Right atrium auricular region (tissue), 2 donors: ENCODE measurements around the gene VRK3. TPM values are rescaled to one million over a fixed set of nuclear protein-coding genes. Genes with fewer than 3 reads are reported as not detected.
A peak's percentile ranks its signal among the peaks of the same experiment; 100 is the strongest.

Experiments used
- DNase-seq: peaks from one replicate; pipeline ENCODE4 v3.0.0-alpha.2; 2019; ENCODE audit warnings: low spot score
- H3K27ac ChIP-seq, 2 donors: fragments of 200-600 bp; sonication (generic); 1 replicate in 1 of 2; 2 replicates in 1 of 2; pipeline ENCODE4 v1.5.1; 2016 to 2019
- H3K27me3 ChIP-seq, 2 donors: fragments of 200-600 bp; sonication (generic); one replicate each; pipeline versions ENCODE4 v1.5.1 to v1.6.0; 2017 to 2019
- H3K36me3 ChIP-seq: fragments of 200-600 bp; sonication (generic); one replicate; pipeline ENCODE4 v1.5.1; 2016
- H3K4me1 ChIP-seq, 2 donors: fragments of 200-600 bp; sonication (generic); one replicate each; pipeline versions ENCODE4 v1.5.1 to v1.6.0; 2017 to 2019
- H3K4me3 ChIP-seq, 2 donors: fragments of 200-600 bp; sonication (generic); 1 replicate in 1 of 2; 2 replicates in 1 of 2; pipeline ENCODE4 v1.5.1; 2017 to 2019; ENCODE audit warnings: mild to moderate bottlenecking in 1 of 2, moderate library complexity in 1 of 2
- H3K9me3 ChIP-seq, 2 donors: fragments of 200-600 bp; sonication (generic); one replicate each; pipeline ENCODE4 v1.5.1; 2019
- total RNA-seq, 2 donors: library from RNA; depleted of rRNA; stranded (reverse); fragments of >200 nt; gene quantifications; one replicate each; pipeline ENCODE4 v1.1.0, GENCODE V29; 2016
- TF ChIP-seq, protein P1 (sequence below), 2 donors: fragments of 200-600 bp; sonication (generic); IDR thresholded peaks; one replicate each; pipeline ENCODE4 v1.5.1; 2019; ENCODE audit warnings: antibody characterized with exemption in 2 of 2

The VRK3 gene
- total RNA-seq, 2 donors from 2014 or later = 20.5 to 25.5 TPM

DNA sequence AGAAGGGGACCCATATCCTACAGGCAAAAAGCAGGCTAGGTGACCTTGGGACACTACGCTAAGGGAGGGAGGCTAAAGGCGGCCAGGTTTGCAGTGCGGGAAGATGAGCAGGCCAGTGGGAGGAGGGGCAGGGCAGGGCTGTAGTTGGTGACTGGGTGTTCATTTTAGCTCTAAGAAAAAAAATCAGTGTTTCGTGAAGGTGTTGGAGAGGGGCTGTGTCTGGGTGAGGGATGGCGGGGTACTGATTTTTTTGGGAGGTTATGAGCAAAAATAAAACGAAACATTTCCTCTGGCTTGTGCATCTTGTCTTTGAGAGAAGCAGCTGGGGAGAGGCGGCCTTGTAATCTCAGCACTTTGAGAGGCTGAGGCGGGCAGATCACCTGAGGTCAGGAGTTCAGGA is 91.5 kb downstream of the VRK3 start:
- Histone ChIP-seq H3K27me3 (no peaks in the 10 kb centered on the region), H3K4me1 (peaks cover 0 to 23% of the 10 kb centered on the region in 2 donors), H3K4me3 (no peak overlapping the region), H3K36me3 (no peaks in the 10 kb centered on the region), H3K9me3 (no peaks in the 10 kb centered on the region), H3K27ac (no peak overlapping the region)
- TF ChIP-seq, protein P1, sequence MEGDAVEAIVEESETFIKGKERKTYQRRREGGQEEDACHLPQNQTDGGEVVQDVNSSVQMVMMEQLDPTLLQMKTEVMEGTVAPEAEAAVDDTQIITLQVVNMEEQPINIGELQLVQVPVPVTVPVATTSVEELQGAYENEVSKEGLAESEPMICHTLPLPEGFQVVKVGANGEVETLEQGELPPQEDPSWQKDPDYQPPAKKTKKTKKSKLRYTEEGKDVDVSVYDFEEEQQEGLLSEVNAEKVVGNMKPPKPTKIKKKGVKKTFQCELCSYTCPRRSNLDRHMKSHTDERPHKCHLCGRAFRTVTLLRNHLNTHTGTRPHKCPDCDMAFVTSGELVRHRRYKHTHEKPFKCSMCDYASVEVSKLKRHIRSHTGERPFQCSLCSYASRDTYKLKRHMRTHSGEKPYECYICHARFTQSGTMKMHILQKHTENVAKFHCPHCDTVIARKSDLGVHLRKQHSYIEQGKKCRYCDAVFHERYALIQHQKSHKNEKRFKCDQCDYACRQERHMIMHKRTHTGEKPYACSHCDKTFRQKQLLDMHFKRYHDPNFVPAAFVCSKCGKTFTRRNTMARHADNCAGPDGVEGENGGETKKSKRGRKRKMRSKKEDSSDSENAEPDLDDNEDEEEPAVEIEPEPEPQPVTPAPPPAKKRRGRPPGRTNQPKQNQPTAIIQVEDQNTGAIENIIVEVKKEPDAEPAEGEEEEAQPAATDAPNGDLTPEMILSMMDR (IDR thresholded peaks at IDR 0.05) = no peak
- DNase-seq = no peak

DNA sequence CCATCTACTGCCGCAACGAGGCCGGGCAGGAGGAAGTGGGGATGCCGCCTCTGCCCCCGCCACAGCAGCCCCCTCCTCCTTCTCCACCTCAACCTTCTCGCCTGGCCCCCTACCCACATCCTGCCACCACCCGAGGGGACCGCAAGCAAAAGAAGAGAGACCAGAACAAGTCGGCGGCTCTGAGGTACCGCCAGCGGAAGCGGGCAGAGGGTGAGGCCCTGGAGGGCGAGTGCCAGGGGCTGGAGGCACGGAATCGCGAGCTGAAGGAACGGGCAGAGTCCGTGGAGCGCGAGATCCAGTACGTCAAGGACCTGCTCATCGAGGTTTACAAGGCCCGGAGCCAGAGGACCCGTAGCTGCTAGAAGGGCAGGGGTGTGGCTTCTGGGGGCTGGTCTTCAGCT is 92.4 kb downstream of the VRK3 start:
- DNase-seq = no peak
- TF ChIP-seq, protein P1 (IDR thresholded peaks at IDR 0.05) = no peak
- Histone ChIP-seq H3K27ac (no peak overlapping the region), H3K9me3 (no peaks in the 10 kb centered on the region), H3K4me1 (peaks cover 0 to 28% of the 10 kb centered on the region in 2 donors), H3K36me3 (no peaks in the 10 kb centered on the region), H3K4me3 (no peak overlapping the region), H3K27me3 (no peaks in the 10 kb centered on the region)

DNA sequence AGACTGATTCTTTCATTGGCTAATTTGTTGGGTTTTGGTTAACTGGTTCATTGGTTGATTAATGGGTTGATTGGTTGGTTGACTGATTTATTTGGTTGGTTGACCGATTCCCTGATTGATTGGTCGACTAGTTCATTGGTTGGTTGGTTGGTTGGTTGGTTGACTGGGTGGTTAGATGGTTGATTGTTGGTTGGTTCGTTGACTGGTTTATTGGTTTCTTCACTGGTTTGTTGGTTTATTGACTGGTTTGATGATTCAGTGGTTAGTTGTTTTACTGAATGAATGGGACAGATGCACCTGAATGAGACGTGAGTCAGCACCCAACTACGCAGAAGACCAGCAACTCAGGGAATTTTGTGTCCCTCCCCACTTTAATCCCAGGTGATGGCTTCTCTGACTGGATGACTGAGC is 93.1 kb downstream of the VRK3 start:
- TF ChIP-seq, protein P1 (IDR thresholded peaks at IDR 0.05) = no peak
- peaks cover 0 to 31% of the 10 kb centered on the region in 2 donors for H3K4me1 ChIP-seq
- no peak overlapping the region for H3K27ac ChIP-seq
- H3K27me3 ChIP-seq = no peaks in the 10 kb centered on the region
- H3K4me3 ChIP-seq = no peak overlapping the region
- peaks cover 4% of the 10 kb centered on the region for H3K36me3 ChIP-seq
- no peaks in the 10 kb centered on the region for H3K9me3 ChIP-seq
- no peak for DNase-seq

DNA sequence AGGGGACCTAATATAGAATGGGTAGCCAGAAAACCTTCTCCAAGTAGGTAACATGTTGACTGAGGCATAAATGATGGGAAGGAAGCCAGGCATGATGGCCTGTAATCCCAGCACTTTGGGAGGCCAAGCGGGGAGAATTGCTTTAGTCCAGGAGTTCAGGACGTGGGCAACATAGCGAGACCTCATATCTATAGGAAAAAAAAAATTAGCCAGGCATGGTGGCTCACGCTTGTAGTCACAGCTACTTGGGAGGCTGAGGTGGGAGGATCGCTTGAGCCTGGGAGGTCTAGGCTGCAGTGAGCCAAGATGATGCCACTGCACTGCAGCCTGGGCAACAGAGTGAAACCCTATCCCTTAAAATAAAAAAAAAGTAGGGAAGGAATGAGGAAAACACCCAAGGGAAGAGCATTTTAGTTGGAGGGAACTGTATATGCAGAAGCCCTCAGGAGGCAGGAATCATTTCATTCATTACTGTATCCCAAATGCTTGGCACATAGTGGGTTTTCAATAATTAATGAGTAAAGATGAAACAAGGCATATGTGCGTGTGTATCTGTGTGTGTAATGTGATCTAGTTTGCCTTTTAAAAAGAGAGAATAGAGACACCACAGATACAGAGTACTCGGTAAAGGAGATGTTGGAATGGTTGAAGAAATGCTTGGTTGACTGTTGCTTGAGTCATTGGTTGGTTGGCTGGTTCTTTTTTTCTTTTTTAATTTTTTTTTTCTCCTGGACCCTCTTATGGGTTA is 93.7 kb downstream of the VRK3 start:
- H3K27ac ChIP-seq = no peak overlapping the region
- no peaks in the 10 kb centered on the region for H3K27me3 ChIP-seq
- no peak for DNase-seq
- no peak overlapping the region for H3K4me3 ChIP-seq
- H3K36me3 ChIP-seq = peaks cover 7% of the 10 kb centered on the region
- H3K4me1 ChIP-seq = peaks cover 0 to 33% of the 10 kb centered on the region in 2 donors
- H3K9me3 ChIP-seq = no peaks in the 10 kb centered on the region
- TF ChIP-seq, protein P1 (IDR thresholded peaks at IDR 0.05) = no peak

DNA sequence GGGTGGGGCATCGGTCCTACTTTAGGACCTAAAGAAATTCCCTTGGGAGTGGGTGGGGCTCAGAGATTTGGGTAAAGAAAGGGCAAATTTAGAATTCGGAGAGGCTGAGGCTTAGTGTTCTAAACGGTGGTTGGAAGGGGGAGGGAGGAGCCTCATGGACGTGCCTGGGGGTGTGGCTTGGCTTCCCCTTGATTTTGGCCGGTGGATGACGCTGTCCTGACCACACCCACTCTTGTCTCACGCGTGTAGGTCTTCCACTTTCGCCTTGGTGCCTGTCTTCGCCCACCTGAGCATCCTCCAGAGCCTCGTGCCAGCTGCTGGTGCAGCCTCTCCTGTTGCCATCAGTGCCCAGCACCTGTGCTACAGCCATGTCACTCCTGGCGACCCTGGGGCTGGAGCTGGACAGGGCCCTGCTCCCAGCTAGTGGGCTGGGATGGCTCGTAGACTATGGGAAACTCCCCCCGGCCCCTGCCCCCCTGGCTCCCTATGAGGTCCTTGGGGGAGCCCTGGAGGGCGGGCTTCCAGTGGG is 94.6 kb downstream of the VRK3 start:
- no peaks in the 10 kb centered on the region for H3K9me3 ChIP-seq
- TF ChIP-seq, protein P1 (IDR thresholded peaks at IDR 0.05) = no peak
- peaks cover 0 to 34% of the 10 kb centered on the region in 2 donors for H3K4me1 ChIP-seq
- H3K27ac ChIP-seq = peak overlapping the region; percentile 92 to 93
- DNase-seq = no peak
- peaks cover 7% of the 10 kb centered on the region for H3K36me3 ChIP-seq
- no peaks in the 10 kb centered on the region for H3K27me3 ChIP-seq
- peak overlapping the region in 1 of 2 donors; percentile 86 for H3K4me3 ChIP-seq
